IMR-90 (cell line): Measurements from ENCODE around the gene ZMYM4. TPM values are rescaled to one million over a fixed set of nuclear protein-coding genes. Genes with fewer than 3 reads are reported as not detected.

Source experiments
- ATAC-seq: fragments of 200-7000 bp; cut with Tn5 transposase; 2 replicates; pipeline ENCODE4 v1.9.1; 2020; ENCODE audit warnings: low read depth, mild to moderate bottlenecking, moderate library complexity
- BruUV-seq: library from RNA; stranded (reverse); fragments of 400-500 nt; replicated peaks from 2 replicates; lab custom pipeline; 2021; lab: Mats Ljungman, UMichigan
- CTCF ChIA-PET: fragments of 300-600 bp; formaldehyde crosslinking; extraction: SDS; loops from one replicate; lab custom pipeline; 2021; ENCODE audit warnings: antibody characterized with exemption; lab: Yijun Ruan, JAX
- POLR2A ChIA-PET: fragments of 300-600 bp; sonication (Branson Sonifier 250); formaldehyde crosslinking; loops from one replicate; lab custom pipeline; 2022; ENCODE audit warnings: antibody characterized with exemption; ENCODE audit not compliant: unreplicated experiment; lab: Charles Lee
- DNase-seq: peaks from one replicate; pipeline ENCODE4 v3.0.0; 2013
- H2AFZ ChIP-seq: replicated peaks from 2 replicates; pipeline ENCODE3; 2013; ENCODE audit warnings: low read length, mild to moderate bottlenecking; ENCODE audit not compliant: poor library complexity
- H2AK5ac ChIP-seq: 2 replicates; pipeline ENCODE4 v1.6.1; 2013; ENCODE audit warnings: low read depth, low read length, inconsistent platforms
- H2AK9ac ChIP-seq: replicated peaks from 2 replicates; pipeline ENCODE3; 2013; ENCODE audit warnings: mild to moderate bottlenecking, low read depth, low read length, moderate library complexity; ENCODE audit not compliant: poor library complexity
- H2BK120ac ChIP-seq: 2 replicates; pipeline ENCODE4 v1.6.1; 2013; ENCODE audit warnings: low read depth, low read length, inconsistent platforms
- H2BK15ac ChIP-seq: 3 replicates; pipeline ENCODE4 v1.6.1; 2013; ENCODE audit warnings: low read depth, low read length, inconsistent platforms
- H2BK20ac ChIP-seq: 2 replicates; pipeline ENCODE4 v1.6.1; 2013; ENCODE audit warnings: low read depth, mild to moderate bottlenecking, inconsistent platforms, low read length, moderate library complexity
- H2BK5ac ChIP-seq: 2 replicates; pipeline ENCODE4 v1.6.1; 2013; ENCODE audit warnings: mild to moderate bottlenecking, low read depth, low read length, inconsistent platforms; ENCODE audit not compliant: poor library complexity, severe bottlenecking
- H3K14ac ChIP-seq: replicated peaks from 2 replicates; pipeline ENCODE4 v1.6.1; 2013; ENCODE audit warnings: low read depth, low read length, inconsistent platforms
- H3K18ac ChIP-seq: 2 replicates; pipeline ENCODE4 v1.6.1; 2013; ENCODE audit warnings: low read depth, low read length, control low read depth
- H3K23ac ChIP-seq: 2 replicates; pipeline ENCODE4 v1.6.1; 2013; ENCODE audit warnings: low read depth, low read length, inconsistent platforms
- H3K27ac ChIP-seq: 2 replicates; pipeline ENCODE4 v1.5.1; 2013; ENCODE audit warnings: mild to moderate bottlenecking, control low read depth, low read length; ENCODE audit not compliant: insufficient read depth
- H3K27me3 ChIP-seq: 2 replicates; pipeline ENCODE4 v1.6.1; 2013; ENCODE audit warnings: low read length; ENCODE audit not compliant: control insufficient read depth, insufficient read depth
- H3K36me3 ChIP-seq: 2 replicates; pipeline ENCODE4 v1.6.1; 2013; ENCODE audit warnings: low read length, mixed read lengths; ENCODE audit not compliant: control insufficient read depth, insufficient read depth
- H3K4ac ChIP-seq: 2 replicates; pipeline ENCODE4 v1.6.1; 2013; ENCODE audit warnings: low read depth, low read length, inconsistent platforms
- H3K4me1 ChIP-seq: 2 replicates; pipeline ENCODE4 v1.6.1; 2013; ENCODE audit warnings: low read length, mixed read lengths; ENCODE audit not compliant: control insufficient read depth, insufficient read depth
- H3K4me2 ChIP-seq: 2 replicates; pipeline ENCODE4 v1.6.1; 2013; ENCODE audit warnings: low read depth, mild to moderate bottlenecking, control low read depth, low read length, moderate library complexity
- H3K4me3 ChIP-seq: 2 replicates; pipeline ENCODE4 v1.5.1; 2013; ENCODE audit warnings: low read depth, mild to moderate bottlenecking, control low read depth, low read length, moderate library complexity; ENCODE audit not compliant: insufficient read depth
- H3K56ac ChIP-seq: 2 replicates; pipeline ENCODE4 v1.6.1; 2013; ENCODE audit warnings: low read length, inconsistent platforms; ENCODE audit not compliant: insufficient read depth; ENCODE audit errors: extremely low read depth
- H3K79me1 ChIP-seq, 2 experiments: 2 replicates each; pipeline ENCODE4 v1.6.1; 2013; ENCODE audit warnings: low read length in 2 of 2, inconsistent platforms in 1 of 2, low read depth in 1 of 2
- H3K9ac ChIP-seq: 2 replicates; pipeline ENCODE4 v1.6.1; 2013; ENCODE audit warnings: low read depth, low read length, control low read depth
- H3K9me1 ChIP-seq: 2 replicates; pipeline ENCODE4 v1.6.1; 2013; ENCODE audit warnings: low read length, inconsistent platforms; ENCODE audit not compliant: insufficient read depth
- H3K9me3 ChIP-seq: 2 replicates; pipeline ENCODE4 v1.6.1; 2013; ENCODE audit warnings: low read length; ENCODE audit not compliant: control insufficient read depth, insufficient read depth
- H4K20me1 ChIP-seq: 2 replicates; pipeline ENCODE4 v1.6.1; 2013; ENCODE audit warnings: low read length, inconsistent platforms; ENCODE audit not compliant: insufficient read depth
- H4K5ac ChIP-seq: 2 replicates; pipeline ENCODE4 v1.6.1; 2013; ENCODE audit warnings: mild to moderate bottlenecking, low read depth, low read length, control low read depth
- H4K8ac ChIP-seq, 2 experiments: 2 replicates each; pipeline ENCODE4 v1.6.1; 2013; ENCODE audit warnings: low read depth in 2 of 2, low read length in 2 of 2, control low read depth in 1 of 2, inconsistent platforms in 1 of 2
- H4K91ac ChIP-seq: 2 replicates; pipeline ENCODE4 v1.6.1; 2013; ENCODE audit warnings: low read depth, low read length, inconsistent platforms; ENCODE audit not compliant: insufficient read depth
- BHLHE40 ChIP-seq: fragments of 150-350 bp; IDR thresholded peaks from 2 replicates; pipeline ENCODE4 v1.6.1; 2016; ENCODE audit warnings: mild to moderate bottlenecking, low read depth, low read length
- CEBPB ChIP-seq: IDR thresholded peaks from 2 replicates; pipeline ENCODE4 v1.6.1; 2012; ENCODE audit warnings: low read depth, low read length, improper control_type of control experiment
- CHD1 ChIP-seq: IDR thresholded peaks from 2 replicates; pipeline ENCODE4 v1.6.1; 2012; ENCODE audit warnings: low read depth, low read length, improper control_type of control experiment
- FOS ChIP-seq: fragments of 150-350 bp; IDR thresholded peaks from 2 replicates; pipeline ENCODE4 v1.6.1; 2016; ENCODE audit warnings: low read depth, low read length
- MAFK ChIP-seq: IDR thresholded peaks from 2 replicates; pipeline ENCODE4 v1.6.1; 2012; ENCODE audit warnings: low read depth, low read length, improper control_type of control experiment
- MAZ ChIP-seq: IDR thresholded peaks from 2 replicates; pipeline ENCODE4 v1.6.1; 2012; ENCODE audit warnings: low read depth, mild to moderate bottlenecking, low read length, improper control_type of control experiment, moderate library complexity, borderline replicate concordance
- MXI1 ChIP-seq: IDR thresholded peaks from 2 replicates; pipeline ENCODE4 v1.6.1; 2012; ENCODE audit warnings: low read depth, mild to moderate bottlenecking, low read length, moderate library complexity, borderline replicate concordance
- NFE2L2 ChIP-seq: fragments of 150-350 bp; IDR thresholded peaks from 2 replicates; pipeline ENCODE4 v1.6.1; 2016; ENCODE audit warnings: low read depth, mild to moderate bottlenecking, low read length
- POLR2A ChIP-seq: IDR thresholded peaks from 2 replicates; pipeline ENCODE4 v1.6.1; 2012; ENCODE audit warnings: mild to moderate bottlenecking, low read depth, low read length
- RAD21 ChIP-seq: IDR thresholded peaks from 2 replicates; pipeline ENCODE4 v1.6.1; 2012; ENCODE audit warnings: low read length, improper control_type of control experiment
- RCOR1 ChIP-seq: IDR thresholded peaks from 2 replicates; pipeline ENCODE4 v1.6.1; 2012; ENCODE audit warnings: mild to moderate bottlenecking, low read length, improper control_type of control experiment; ENCODE audit not compliant: insufficient replicate concordance
- RFX5 ChIP-seq: IDR thresholded peaks from 2 replicates; pipeline ENCODE4 v1.8.0; 2012; ENCODE audit warnings: low read depth, mild to moderate bottlenecking, low read length, moderate library complexity
- WGBS, 2 experiments: methylation state at CpG; one replicate each; pipeline versions ENCODE4 v1.1.5 to v1.1.7; 2013; ENCODE audit warnings: missing lambda C conversion rate in 2 of 2; ENCODE audit not compliant: insufficient read length in 1 of 2; ENCODE audit errors: extremely low coverage in 2 of 2; 5-methylcytosine and 5-hydroxymethylcytosine counted together
- dilution Hi-C: fragments of 300-500 bp; cut with HindIII; formaldehyde crosslinking; loops from one replicate; pipeline ENCODE4 v1.14.3; 2018; ENCODE audit warnings: low sequenced_read_pairs; ENCODE audit not compliant: unreplicated experiment
- in situ Hi-C: fragments of 300-500 bp; cut with MboI; formaldehyde crosslinking; loops from 3 replicates; pipeline ENCODE4 v1.14.3; 2019; ENCODE audit warnings: low sequenced_read_pairs, inconsistent platforms, mixed read lengths
- intact Hi-C: fragments of 100-400 bp; cut with micrococcal nuclease; formaldehyde crosslinking; loops from 2 replicates; pipeline ENCODE4 v1.10.0; 2022
- polyA plus RNA-seq, 3 experiments: library from polyadenylated mRNA; depleted of rRNA; stranded (reverse); fragments of >200 nt; gene quantifications; 2 replicates each; pipeline ENCODE4 v1.2.3, GENCODE V29; 2012; ENCODE audit warnings: low replicate concordance in 1 of 3
- total RNA-seq: library from RNA; depleted of rRNA; stranded (reverse); fragments of >200 nt; gene quantifications from 2 replicates; pipeline ENCODE4 v1.2.3, GENCODE V29; 2012
- TF ChIP-seq, protein P1 (sequence below): fragments of 150-350 bp; IDR thresholded peaks from 2 replicates; pipeline ENCODE4 v1.6.1; 2017; ENCODE audit warnings: mild to moderate bottlenecking, antibody characterized with exemption, low read length, low read depth
- TF ChIP-seq, protein P2 (sequence below): fragments of 150-350 bp; IDR thresholded peaks from 2 replicates; pipeline ENCODE4 v1.6.1; 2016; ENCODE audit warnings: low read depth, mild to moderate bottlenecking, low read length, moderate library complexity, borderline replicate concordance
- TF ChIP-seq, protein P3 (sequence below): conservative IDR thresholded peaks from 2 replicates; pipeline ENCODE4 v1.5.1; 2012; ENCODE audit warnings: mild to moderate bottlenecking, low read depth, low read length, improper control_type of control experiment

Gene ZMYM4
- total and polyA plus RNA-seq, 2 of the 4 experiments (the other 2 are of a cell fraction): 14.7 to 53.8 TPM

DNA sequence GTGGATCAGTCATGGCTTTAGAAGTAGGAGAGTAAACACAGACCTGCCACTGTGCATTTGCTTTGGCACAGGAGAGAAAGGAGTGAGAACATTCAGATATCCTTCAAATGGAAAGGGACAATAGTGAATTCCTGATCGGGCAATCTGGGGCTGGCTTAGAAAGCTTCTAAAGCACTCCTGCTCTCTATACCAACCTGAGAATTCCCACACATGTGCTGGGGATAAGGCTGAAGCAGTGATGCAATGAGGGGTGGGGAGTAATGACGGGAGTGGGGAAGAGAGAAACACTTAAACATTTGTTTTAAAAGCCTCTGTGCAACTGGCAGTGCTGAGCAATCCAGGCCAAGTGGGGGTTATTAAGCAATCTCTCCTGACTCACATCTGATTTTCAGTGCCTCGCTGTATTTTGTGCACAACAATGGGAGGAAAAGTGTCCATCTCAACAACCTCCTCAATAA lies 179.9 kb downstream of the ZMYM4 start:
- peak overlapping the region; percentile 75 for H3K4me2 ChIP-seq
- H3K9me1 ChIP-seq: peaks cover 12% of the 10 kb centered on the region
- peak overlapping the region; percentile 33; the same call in 1 of the 2 replicates for H3K56ac ChIP-seq
- ATAC-seq (peak; percentile 67), DNase-seq (peak; percentile 99)
- H3K79me1 ChIP-seq: peaks cover 3 to 15% of the 10 kb centered on the region in 2 experiments; a peak in 2 of 4 replicates
- in situ Hi-C loops (no loop called here), dilution Hi-C loops (no loop called here), intact Hi-C loops (no loop called here)
- no CpG with 5 or more reads among the region's 3 CpGs for WGBS, 2 experiments
- peak overlapping the region in 1 of 2 experiments; percentile 38; a peak in 2 of 4 replicates for H4K8ac ChIP-seq
- peak overlapping the region; percentile 10; the same call in 1 of the 2 replicates for H3K18ac ChIP-seq
- H2AK9ac ChIP-seq: peak overlapping the region; percentile 77
- peak overlapping the region; percentile 53 for H2BK120ac ChIP-seq
- no TSS peak for BruUV-seq
- no peak overlapping the region for H3K9ac ChIP-seq
- ChIA-PET CTCF (interaction anchor here (1.4 kb wide), 1 partner anchor 116 kb away, joined by 10 read pairs; no protein-coding TSS in a partner anchor), POLR2A (no interaction called here)
- no peak overlapping the region for H4K5ac ChIP-seq
- peak overlapping the region; percentile 78 for H2BK5ac ChIP-seq
- no peak overlapping the region for H2AFZ ChIP-seq
- peak overlapping the region; percentile 66; the same call in 1 of the 2 replicates for H2BK20ac ChIP-seq
- H2AK5ac ChIP-seq: peak overlapping the region; percentile 37
- peak overlapping the region; percentile 37; the same call in 1 of the 2 replicates for H3K23ac ChIP-seq
- H3K14ac ChIP-seq: peak overlapping the region; percentile 34
- H3K4ac ChIP-seq: peak overlapping the region; percentile 78
- peak overlapping the region; percentile 32; the same call in 1 of the 2 replicates for H3K27ac ChIP-seq
- H4K91ac ChIP-seq: peak overlapping the region; percentile 61
- H2BK15ac ChIP-seq: peak overlapping the region; percentile 15; the same call in 1 of the 3 replicates
- H4K20me1 ChIP-seq: peaks cover 4% of the 10 kb centered on the region; the same call in 1 of the 2 replicates
- peaks cover 18% of the 10 kb centered on the region for H3K36me3 ChIP-seq
- H3K9me3 ChIP-seq: no peaks in the 10 kb centered on the region
- no peaks in the 10 kb centered on the region for H3K27me3 ChIP-seq
- H3K4me1 ChIP-seq: peaks cover 18% of the 10 kb centered on the region
- H3K4me3 ChIP-seq: no peak overlapping the region
- TF ChIP-seq MAZ (peak; percentile 96), RCOR1 (peak; percentile 53), MAFK (no peak), MXI1 (peak; percentile 88), BHLHE40 (peak; percentile 70), RFX5 (no peak), CEBPB (peak; percentile 100), FOS (peak; percentile 87), RAD21 (no peak), NFE2L2 (peak; percentile 67; the same call in 1 of the 2 replicates), CHD1 (no peak), POLR2A (peak; percentile 40; the same call in 1 of the 2 replicates)
- TF ChIP-seq, protein P1, sequence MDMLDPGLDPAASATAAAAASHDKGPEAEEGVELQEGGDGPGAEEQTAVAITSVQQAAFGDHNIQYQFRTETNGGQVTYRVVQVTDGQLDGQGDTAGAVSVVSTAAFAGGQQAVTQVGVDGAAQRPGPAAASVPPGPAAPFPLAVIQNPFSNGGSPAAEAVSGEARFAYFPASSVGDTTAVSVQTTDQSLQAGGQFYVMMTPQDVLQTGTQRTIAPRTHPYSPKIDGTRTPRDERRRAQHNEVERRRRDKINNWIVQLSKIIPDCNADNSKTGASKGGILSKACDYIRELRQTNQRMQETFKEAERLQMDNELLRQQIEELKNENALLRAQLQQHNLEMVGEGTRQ: no peak
- TF ChIP-seq, protein P2, sequence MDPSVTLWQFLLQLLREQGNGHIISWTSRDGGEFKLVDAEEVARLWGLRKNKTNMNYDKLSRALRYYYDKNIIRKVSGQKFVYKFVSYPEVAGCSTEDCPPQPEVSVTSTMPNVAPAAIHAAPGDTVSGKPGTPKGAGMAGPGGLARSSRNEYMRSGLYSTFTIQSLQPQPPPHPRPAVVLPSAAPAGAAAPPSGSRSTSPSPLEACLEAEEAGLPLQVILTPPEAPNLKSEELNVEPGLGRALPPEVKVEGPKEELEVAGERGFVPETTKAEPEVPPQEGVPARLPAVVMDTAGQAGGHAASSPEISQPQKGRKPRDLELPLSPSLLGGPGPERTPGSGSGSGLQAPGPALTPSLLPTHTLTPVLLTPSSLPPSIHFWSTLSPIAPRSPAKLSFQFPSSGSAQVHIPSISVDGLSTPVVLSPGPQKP: no peak
- TF ChIP-seq, protein P3, sequence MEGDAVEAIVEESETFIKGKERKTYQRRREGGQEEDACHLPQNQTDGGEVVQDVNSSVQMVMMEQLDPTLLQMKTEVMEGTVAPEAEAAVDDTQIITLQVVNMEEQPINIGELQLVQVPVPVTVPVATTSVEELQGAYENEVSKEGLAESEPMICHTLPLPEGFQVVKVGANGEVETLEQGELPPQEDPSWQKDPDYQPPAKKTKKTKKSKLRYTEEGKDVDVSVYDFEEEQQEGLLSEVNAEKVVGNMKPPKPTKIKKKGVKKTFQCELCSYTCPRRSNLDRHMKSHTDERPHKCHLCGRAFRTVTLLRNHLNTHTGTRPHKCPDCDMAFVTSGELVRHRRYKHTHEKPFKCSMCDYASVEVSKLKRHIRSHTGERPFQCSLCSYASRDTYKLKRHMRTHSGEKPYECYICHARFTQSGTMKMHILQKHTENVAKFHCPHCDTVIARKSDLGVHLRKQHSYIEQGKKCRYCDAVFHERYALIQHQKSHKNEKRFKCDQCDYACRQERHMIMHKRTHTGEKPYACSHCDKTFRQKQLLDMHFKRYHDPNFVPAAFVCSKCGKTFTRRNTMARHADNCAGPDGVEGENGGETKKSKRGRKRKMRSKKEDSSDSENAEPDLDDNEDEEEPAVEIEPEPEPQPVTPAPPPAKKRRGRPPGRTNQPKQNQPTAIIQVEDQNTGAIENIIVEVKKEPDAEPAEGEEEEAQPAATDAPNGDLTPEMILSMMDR: no peak
